ENCODE results near the gene CDH18.

DNA sequence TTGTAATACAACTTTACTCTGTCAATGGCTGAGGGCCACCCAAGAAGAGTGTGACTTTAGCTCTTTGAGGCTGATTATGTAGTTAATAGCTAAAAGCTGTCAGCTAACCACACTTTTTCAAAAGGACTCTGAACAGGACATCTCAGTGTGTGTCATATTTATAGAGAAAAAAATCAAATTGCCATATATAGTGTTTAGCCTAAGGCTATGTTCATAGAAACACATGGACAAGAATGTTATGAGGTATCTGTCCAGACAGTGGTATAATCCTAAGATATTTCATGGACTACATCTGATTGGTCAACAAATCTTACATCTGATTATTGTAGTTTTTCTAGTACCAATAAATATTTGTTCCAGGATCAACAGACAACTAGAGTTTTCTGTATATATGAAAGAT, 42.1 kb upstream of the CDH18 start:
- TF ChIP-seq, protein P1, sequence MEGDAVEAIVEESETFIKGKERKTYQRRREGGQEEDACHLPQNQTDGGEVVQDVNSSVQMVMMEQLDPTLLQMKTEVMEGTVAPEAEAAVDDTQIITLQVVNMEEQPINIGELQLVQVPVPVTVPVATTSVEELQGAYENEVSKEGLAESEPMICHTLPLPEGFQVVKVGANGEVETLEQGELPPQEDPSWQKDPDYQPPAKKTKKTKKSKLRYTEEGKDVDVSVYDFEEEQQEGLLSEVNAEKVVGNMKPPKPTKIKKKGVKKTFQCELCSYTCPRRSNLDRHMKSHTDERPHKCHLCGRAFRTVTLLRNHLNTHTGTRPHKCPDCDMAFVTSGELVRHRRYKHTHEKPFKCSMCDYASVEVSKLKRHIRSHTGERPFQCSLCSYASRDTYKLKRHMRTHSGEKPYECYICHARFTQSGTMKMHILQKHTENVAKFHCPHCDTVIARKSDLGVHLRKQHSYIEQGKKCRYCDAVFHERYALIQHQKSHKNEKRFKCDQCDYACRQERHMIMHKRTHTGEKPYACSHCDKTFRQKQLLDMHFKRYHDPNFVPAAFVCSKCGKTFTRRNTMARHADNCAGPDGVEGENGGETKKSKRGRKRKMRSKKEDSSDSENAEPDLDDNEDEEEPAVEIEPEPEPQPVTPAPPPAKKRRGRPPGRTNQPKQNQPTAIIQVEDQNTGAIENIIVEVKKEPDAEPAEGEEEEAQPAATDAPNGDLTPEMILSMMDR (IDR thresholded peaks at IDR 0.05; ENCODE audit: borderline replicate concordance, extremely low read depth, low read length, poor library complexity, severe bottlenecking): no peak
- TF ChIP-seq EZH2 (IDR thresholded peaks at IDR 0.05; ENCODE audit: borderline replicate concordance, low read depth, low read length, severe bottlenecking): no peak

Measured in DND-41 (cell line).